Transverse colon (tissue), 4 donors: Measurements from ENCODE around the gene CPLX1. TPM values are rescaled to one million over a fixed set of nuclear protein-coding genes. Genes with fewer than 3 reads are reported as not detected.

Source experiments
- DNase-seq: peaks from one replicate; pipeline ENCODE4 v3.0.0-alpha.2; 2019
- H3K27ac ChIP-seq, 4 donors: fragments of 200-600 bp; sonication (generic); 2 replicates each; pipeline ENCODE4 v1.5.1; 2016 to 2018; ENCODE audit warnings: inconsistent platforms in 4 of 4
- H3K27me3 ChIP-seq: fragments of 200-600 bp; sonication (generic); 2 replicates; pipeline ENCODE4 v1.5.1; 2017; ENCODE audit warnings: inconsistent platforms
- H3K36me3 ChIP-seq, 4 donors: fragments of 200-600 bp; sonication (generic); 2 replicates each; pipeline ENCODE4 v1.5.1; 2017 to 2019; ENCODE audit warnings: inconsistent platforms in 4 of 4
- H3K4me1 ChIP-seq, 4 donors: fragments of 200-600 bp; sonication (generic); 2 replicates each; pipeline ENCODE4 v1.5.1; 2017 to 2020; ENCODE audit warnings: inconsistent platforms in 4 of 4
- H3K4me3 ChIP-seq, 4 donors: fragments of 200-600 bp; sonication (generic); 1 replicate in 1 of 4; 2 replicates in 3 of 4; pipeline versions ENCODE4 v1.5.1 to v1.6.1; 2017 to 2019; ENCODE audit warnings: inconsistent platforms in 4 of 4
- H3K9me3 ChIP-seq, 2 donors: fragments of 200-600 bp; sonication (generic); 2 replicates each; pipeline ENCODE4 v1.5.1; 2017 to 2019; ENCODE audit warnings: inconsistent platforms in 2 of 2
- CTCF ChIP-seq, 5 experiments: fragments of 200-600 bp in 3 of 5; fragments of 450-650 bp in 2 of 5; sonication (generic) in 3 of 5; IDR thresholded peaks; 1 replicate in 2 of 5; 2 replicates in 3 of 5; pipeline ENCODE4 v1.5.1; 2016 to 2017; ENCODE audit warnings: antibody characterized with exemption in 5 of 5, inconsistent platforms in 3 of 5, mild to moderate bottlenecking in 2 of 5, moderate library complexity in 1 of 5
- EP300 ChIP-seq: sonication (generic); formaldehyde crosslinking; IDR thresholded peaks from one replicate; pipeline ENCODE4 v1.6.1; 2017; ENCODE audit warnings: antibody characterized with exemption, low read depth
- POLR2A ChIP-seq: fragments of 450-650 bp; IDR thresholded peaks from one replicate; pipeline ENCODE4 v1.6.1; 2016; ENCODE audit warnings: antibody characterized with exemption, mild to moderate bottlenecking, moderate library complexity
- POLR2AphosphoS5 ChIP-seq, 3 donors: sonication (generic); formaldehyde crosslinking; IDR thresholded peaks; one replicate each; pipeline ENCODE4 v1.6.1; 2016; ENCODE audit warnings: antibody characterized with exemption in 3 of 3
- WGBS, 2 donors: methylation state at CpG; one replicate each; pipeline ENCODE4 v1.1.5; 2018; ENCODE audit warnings: low coverage in 1 of 2; 5-methylcytosine and 5-hydroxymethylcytosine counted together
- in situ Hi-C, 4 donors: fragments of 200-750 bp; cut with MboI; loops; one replicate each; pipeline versions ENCODE4 v1.15.0 to v1.15.1; 2017; ENCODE audit warnings: low sequenced_read_pairs in 3 of 4, low pct_ligation_motif_present in 1 of 4, low pct_unique_long_range_greater_than_20kb in 1 of 4
- intact Hi-C: fragments of 100-400 bp; cut with DNase I; formaldehyde crosslinking; loops from one replicate; pipeline ENCODE4 v1.15.1; 2023; ENCODE audit warnings: low total_unique reads
- total RNA-seq, 4 donors: library from RNA; depleted of rRNA; stranded (reverse); fragments of >200 nt; gene quantifications; one replicate each; pipeline ENCODE4 v1.1.0, GENCODE V29; 2016

CPLX1 gene
- total RNA-seq, 4 donors from 2014 or later = 0.32 to 3.7 (median 0.41) TPM; not detected in 1

- Histone ChIP-seq H3K4me1 (peaks cover 0 to 13% (median 11%) of the 10 kb centered on the region in 4 donors), H3K9me3 (no peaks in the 10 kb centered on the region), H3K27me3 (peaks cover 65% of the 10 kb centered on the region), H3K4me3 (no peak overlapping the region), H3K36me3 (no peaks in the 10 kb centered on the region), H3K27ac (no peak overlapping the region)
- in situ Hi-C loops (no loop called here), intact Hi-C loops (no loop called here)
- TF ChIP-seq POLR2A (no peak), EP300 (no peak), POLR2AphosphoS5 (IDR thresholded peaks at IDR 0.05) (no peak), CTCF (IDR thresholded peaks at IDR 0.05) (no peak)
- DNase-seq = no peak
- 87% methylated on average over 22 of the region's 22 CpGs; no CpG with 5 or more reads in 1 of the 2 donors for WGBS, 2 donors
These were observed 4.7 kb downstream of the CPLX1 start for GRCh38 chr4:821181-821591.

- Histone ChIP-seq H3K4me3 (no peak overlapping the region), H3K4me1 (peaks cover 0 to 16% (median 11%) of the 10 kb centered on the region in 4 donors), H3K9me3 (no peaks in the 10 kb centered on the region), H3K36me3 (no peaks in the 10 kb centered on the region), H3K27ac (no peak overlapping the region), H3K27me3 (peaks cover 61% of the 10 kb centered on the region)
- in situ Hi-C loops = no loop called here
- WGBS, 2 donors = 88% methylated on average over 24 of the region's 24 CpGs; no CpG with 5 or more reads in 1 of the 2 donors
- TF ChIP-seq POLR2A = no peak
- TF ChIP-seq POLR2AphosphoS5 (IDR thresholded peaks at IDR 0.05) = no peak
- TF ChIP-seq CTCF (IDR thresholded peaks at IDR 0.05) = no peak
- TF ChIP-seq EP300 = no peak
- DNase-seq = no peak
- intact Hi-C loops = no loop called here
These were observed 5.4 kb downstream of the CPLX1 start for GRCh38 chr4:820230-821172.

GRCh38 chr4:819401-820229 is 6.3 kb downstream of the CPLX1 start:
- Histone ChIP-seq H3K27me3 (peaks cover 54% of the 10 kb centered on the region), H3K4me3 (no peak overlapping the region), H3K9me3 (no peaks in the 10 kb centered on the region), H3K36me3 (no peaks in the 10 kb centered on the region), H3K4me1 (peaks cover 0 to 14% (median 7%) of the 10 kb centered on the region in 4 donors), H3K27ac (no peak overlapping the region)
- in situ Hi-C loops (no loop called here), intact Hi-C loops (no loop called here)
- DNase-seq = no peak
- TF ChIP-seq EP300 (no peak), CTCF (IDR thresholded peaks at IDR 0.05) (no peak), POLR2AphosphoS5 (IDR thresholded peaks at IDR 0.05) (no peak), POLR2A (no peak)
- 83 to 86% methylated on average over 4 to 20 of the region's 20 CpGs for WGBS, 2 donors
